ENCODE measurements around the gene DAAM1.

The DAAM1 gene

DNA sequence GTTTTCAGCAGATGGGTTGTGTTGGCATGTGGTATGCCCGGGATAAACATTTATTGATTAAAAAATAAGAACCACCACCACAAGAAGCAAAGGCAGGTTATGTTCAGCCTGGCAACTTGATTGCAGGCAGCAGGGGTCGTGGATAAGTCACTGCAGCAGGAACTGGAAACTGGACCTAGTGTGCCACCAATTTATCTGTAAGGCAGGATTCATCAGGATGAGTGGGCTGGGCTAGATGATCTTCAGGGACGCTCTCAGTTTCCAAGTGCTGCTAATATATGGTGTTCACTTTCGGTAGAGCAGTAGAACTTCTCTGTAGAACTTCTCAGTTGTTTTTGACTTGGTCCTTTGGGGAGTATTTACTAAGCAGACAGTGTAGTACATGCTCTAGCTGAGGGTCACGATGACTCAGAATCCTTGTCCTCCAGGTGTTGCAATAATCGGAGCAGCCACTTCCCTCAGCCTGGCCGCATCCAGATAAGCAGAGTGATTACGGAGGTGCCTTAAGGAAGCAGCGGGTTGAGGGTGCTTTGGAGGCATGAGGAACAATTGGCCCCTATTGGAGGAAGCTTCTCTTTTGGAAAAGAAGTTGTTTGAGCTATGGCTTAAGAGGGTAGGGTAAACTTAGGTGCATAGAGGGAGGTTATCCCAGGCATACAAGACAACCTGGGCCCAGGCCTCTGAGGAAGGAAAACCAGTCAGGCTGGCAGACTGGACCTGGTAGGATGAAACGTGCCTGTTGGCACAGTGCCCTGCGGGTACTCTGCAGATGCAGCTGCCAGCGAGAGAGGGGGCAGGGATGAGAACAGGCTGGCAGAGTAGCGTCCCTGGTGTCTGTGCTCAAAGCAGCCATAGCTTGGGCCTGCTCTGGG, 172.7 kb downstream of the DAAM1 start:
- ATAC-seq = peak; percentile 56
- TF ChIP-seq ISL1 (CRISPR knock-in tag; IDR thresholded peaks at IDR 0.05) (0 out of 2 replicates have a peak, but pooled peaks have one; percentile 21), TCF4 (CRISPR knock-in tag; IDR thresholded peaks at IDR 0.05; ENCODE audit: borderline replicate concordance) (peak; percentile 23; the same call in 1 of the 2 replicates), ZFP3 (CRISPR knock-in tag; IDR thresholded peaks at IDR 0.05) (peak; percentile 46; the same call in 1 of the 2 replicates), CSRNP3 (CRISPR knock-in tag; IDR thresholded peaks at IDR 0.05) (no peak)

- no peak for ATAC-seq
- TF ChIP-seq RARB (CRISPR knock-in tag; IDR thresholded peaks at IDR 0.05) = no peak
- TF ChIP-seq CSRNP3 (CRISPR knock-in tag; IDR thresholded peaks at IDR 0.05) = no peak
- TF ChIP-seq, protein P1, sequence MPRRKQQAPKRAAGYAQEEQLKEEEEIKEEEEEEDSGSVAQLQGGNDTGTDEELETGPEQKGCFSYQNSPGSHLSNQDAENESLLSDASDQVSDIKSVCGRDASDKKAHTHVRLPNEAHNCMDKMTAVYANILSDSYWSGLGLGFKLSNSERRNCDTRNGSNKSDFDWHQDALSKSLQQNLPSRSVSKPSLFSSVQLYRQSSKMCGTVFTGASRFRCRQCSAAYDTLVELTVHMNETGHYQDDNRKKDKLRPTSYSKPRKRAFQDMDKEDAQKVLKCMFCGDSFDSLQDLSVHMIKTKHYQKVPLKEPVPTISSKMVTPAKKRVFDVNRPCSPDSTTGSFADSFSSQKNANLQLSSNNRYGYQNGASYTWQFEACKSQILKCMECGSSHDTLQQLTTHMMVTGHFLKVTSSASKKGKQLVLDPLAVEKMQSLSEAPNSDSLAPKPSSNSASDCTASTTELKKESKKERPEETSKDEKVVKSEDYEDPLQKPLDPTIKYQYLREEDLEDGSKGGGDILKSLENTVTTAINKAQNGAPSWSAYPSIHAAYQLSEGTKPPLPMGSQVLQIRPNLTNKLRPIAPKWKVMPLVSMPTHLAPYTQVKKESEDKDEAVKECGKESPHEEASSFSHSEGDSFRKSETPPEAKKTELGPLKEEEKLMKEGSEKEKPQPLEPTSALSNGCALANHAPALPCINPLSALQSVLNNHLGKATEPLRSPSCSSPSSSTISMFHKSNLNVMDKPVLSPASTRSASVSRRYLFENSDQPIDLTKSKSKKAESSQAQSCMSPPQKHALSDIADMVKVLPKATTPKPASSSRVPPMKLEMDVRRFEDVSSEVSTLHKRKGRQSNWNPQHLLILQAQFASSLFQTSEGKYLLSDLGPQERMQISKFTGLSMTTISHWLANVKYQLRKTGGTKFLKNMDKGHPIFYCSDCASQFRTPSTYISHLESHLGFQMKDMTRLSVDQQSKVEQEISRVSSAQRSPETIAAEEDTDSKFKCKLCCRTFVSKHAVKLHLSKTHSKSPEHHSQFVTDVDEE (CRISPR knock-in tag; IDR thresholded peaks at IDR 0.05) = no peak
- TF ChIP-seq, protein P2, sequence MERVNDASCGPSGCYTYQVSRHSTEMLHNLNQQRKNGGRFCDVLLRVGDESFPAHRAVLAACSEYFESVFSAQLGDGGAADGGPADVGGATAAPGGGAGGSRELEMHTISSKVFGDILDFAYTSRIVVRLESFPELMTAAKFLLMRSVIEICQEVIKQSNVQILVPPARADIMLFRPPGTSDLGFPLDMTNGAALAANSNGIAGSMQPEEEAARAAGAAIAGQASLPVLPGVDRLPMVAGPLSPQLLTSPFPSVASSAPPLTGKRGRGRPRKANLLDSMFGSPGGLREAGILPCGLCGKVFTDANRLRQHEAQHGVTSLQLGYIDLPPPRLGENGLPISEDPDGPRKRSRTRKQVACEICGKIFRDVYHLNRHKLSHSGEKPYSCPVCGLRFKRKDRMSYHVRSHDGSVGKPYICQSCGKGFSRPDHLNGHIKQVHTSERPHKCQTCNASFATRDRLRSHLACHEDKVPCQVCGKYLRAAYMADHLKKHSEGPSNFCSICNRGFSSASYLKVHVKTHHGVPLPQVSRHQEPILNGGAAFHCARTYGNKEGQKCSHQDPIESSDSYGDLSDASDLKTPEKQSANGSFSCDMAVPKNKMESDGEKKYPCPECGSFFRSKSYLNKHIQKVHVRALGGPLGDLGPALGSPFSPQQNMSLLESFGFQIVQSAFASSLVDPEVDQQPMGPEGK (CRISPR knock-in tag; IDR thresholded peaks at IDR 0.05; ENCODE audit: borderline replicate concordance) = no peak
- TF ChIP-seq ZFP30 (CRISPR knock-in tag; IDR thresholded peaks at IDR 0.05) = no peak
- TF ChIP-seq ZFP3 (CRISPR knock-in tag; IDR thresholded peaks at IDR 0.05) = no peak
- no peak for TF ChIP-seq ESRRG (CRISPR knock-in tag; IDR thresholded peaks at IDR 0.05)
- TF ChIP-seq TCF4 (CRISPR knock-in tag; IDR thresholded peaks at IDR 0.05; ENCODE audit: borderline replicate concordance) = no peak
- no peak for TF ChIP-seq ZNF70 (CRISPR knock-in tag; IDR thresholded peaks at IDR 0.05)
- no peak for TF ChIP-seq ISL1 (CRISPR knock-in tag; IDR thresholded peaks at IDR 0.05)
- TF ChIP-seq ZC3H10 (CRISPR knock-in tag; IDR thresholded peaks at IDR 0.05) = no peak
- no peak for TF ChIP-seq TOX (CRISPR knock-in tag; IDR thresholded peaks at IDR 0.05; ENCODE audit: borderline replicate concordance)
- TF ChIP-seq, protein P3, sequence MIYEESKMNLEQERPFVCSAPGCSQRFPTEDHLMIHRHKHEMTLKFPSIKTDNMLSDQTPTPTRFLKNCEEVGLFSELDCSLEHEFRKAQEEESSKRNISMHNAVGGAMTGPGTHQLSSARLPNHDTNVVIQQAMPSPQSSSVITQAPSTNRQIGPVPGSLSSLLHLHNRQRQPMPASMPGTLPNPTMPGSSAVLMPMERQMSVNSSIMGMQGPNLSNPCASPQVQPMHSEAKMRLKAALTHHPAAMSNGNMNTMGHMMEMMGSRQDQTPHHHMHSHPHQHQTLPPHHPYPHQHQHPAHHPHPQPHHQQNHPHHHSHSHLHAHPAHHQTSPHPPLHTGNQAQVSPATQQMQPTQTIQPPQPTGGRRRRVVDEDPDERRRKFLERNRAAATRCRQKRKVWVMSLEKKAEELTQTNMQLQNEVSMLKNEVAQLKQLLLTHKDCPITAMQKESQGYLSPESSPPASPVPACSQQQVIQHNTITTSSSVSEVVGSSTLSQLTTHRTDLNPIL (CRISPR knock-in tag; IDR thresholded peaks at IDR 0.05; ENCODE audit: low read depth) = no peak
- no peak for TF ChIP-seq BACH2 (CRISPR knock-in tag; IDR thresholded peaks at IDR 0.05; ENCODE audit: borderline replicate concordance)
- no peak for TF ChIP-seq ARNTL (CRISPR knock-in tag; IDR thresholded peaks at IDR 0.05; ENCODE audit: borderline replicate concordance, low read depth)
- TF ChIP-seq OSR1 (CRISPR knock-in tag; IDR thresholded peaks at IDR 0.05) = no peak
- no peak for TF ChIP-seq ZNF565 (CRISPR knock-in tag; conservative IDR thresholded peaks at IDR 0.05; ENCODE audit: low read depth)
- TF ChIP-seq POU6F1 (CRISPR knock-in tag; IDR thresholded peaks at IDR 0.05; ENCODE audit: borderline replicate concordance, low read depth) = no peak
- no peak for TF ChIP-seq SNAI2 (CRISPR knock-in tag; IDR thresholded peaks at IDR 0.05)
- no peak for TF ChIP-seq GLIS3 (CRISPR knock-in tag; IDR thresholded peaks at IDR 0.05)
These were observed 174.0 kb downstream of the DAAM1 start for GRCh38 chr14:59362513-59362912.

Measured in SK-N-SH treated with all-trans-retinoic acid at 6 μM for 48 hours (cell line).